HG02884 (cell line): ENCODE measurements around the gene FHOD1.
A peak's percentile ranks its signal among the peaks of the same experiment; 100 is the strongest.

Experiments used
- ATAC-seq: cut with Tn5 transposase; IDR thresholded peaks from one replicate; pipeline ENCODE4 v1.9.1; 2021; ENCODE audit warnings: mild to moderate bottlenecking, moderate library complexity; ENCODE audit not compliant: unreplicated experiment

Gene FHOD1

GRCh38 chr16:67252609-67253497 is 5.6 kb upstream of the FHOD1 start:
- ATAC-seq = no peak

DNA sequence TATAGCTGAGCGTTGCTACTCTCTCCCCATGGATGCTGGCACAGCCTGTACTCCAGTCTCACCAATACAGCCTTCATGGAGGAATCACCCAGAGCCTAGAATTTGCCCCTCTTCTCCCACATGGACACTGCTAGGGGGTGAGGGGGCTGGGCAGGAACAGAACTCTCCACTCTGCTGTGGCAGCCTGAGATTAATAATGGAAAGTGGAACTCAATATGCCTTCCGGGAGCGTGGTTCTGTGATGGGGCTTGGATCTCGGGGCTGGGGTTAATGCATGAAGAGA is 2.7 kb upstream of the FHOD1 start:
- no peak for ATAC-seq

- no peak for ATAC-seq
Observed at GRCh38 chr16:67249178-67250044, 2.1 kb upstream of the FHOD1 start.

DNA sequence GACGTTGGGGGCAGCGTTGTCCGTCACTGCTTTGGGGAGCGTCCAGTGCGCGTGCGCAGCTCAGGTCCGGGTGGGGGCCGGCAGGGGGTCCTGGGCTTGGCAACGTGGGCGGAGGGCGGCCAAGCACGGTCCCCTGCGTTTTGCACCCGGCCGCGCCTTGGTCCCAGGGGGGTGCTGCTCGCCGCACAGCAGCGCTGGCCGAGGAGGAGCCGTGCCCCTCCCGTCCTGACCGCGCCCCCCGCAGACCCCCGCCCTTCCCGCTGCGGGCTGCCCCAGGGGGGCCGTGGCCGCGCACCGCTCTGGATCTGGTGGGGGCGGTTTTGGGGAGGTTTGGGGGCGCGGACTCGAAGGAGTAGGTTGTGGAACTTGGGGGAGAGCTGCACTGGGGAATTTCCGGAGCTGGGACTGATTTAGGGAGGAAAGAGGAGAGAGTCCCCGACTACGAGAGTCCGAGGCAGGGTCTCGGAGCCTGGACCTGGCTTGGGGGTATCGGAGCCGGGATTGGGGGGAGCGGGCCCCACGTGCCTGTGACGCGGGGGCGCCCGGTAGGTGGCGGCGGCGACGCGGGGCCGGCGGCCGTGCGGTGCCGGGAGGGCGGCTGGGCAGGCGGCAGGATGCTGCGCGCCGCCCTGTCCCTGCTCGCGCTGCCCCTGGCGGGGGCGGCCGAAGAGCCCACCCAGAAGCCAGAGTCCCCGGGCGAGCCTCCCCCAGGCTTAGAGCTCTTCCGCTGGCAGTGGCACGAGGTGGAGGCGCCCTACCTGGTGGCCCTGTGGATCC is 1.3 kb upstream of the FHOD1 start, which contains the start of gene SLC9A5:
Gene SLC9A5 (plus strand): TSS at position 579 of the 777 bp plus-strand sequence. CDS start 36 bp downstream, at position 615.
- ATAC-seq = no peak

GRCh38 chr16:67248073-67248400 is 756 bp upstream of the FHOD1 start:
- ATAC-seq = no peak

GRCh38 chr16:67246756-67247191 is 507 bp downstream of the FHOD1 start:
- peak; percentile 6 for ATAC-seq

DNA sequence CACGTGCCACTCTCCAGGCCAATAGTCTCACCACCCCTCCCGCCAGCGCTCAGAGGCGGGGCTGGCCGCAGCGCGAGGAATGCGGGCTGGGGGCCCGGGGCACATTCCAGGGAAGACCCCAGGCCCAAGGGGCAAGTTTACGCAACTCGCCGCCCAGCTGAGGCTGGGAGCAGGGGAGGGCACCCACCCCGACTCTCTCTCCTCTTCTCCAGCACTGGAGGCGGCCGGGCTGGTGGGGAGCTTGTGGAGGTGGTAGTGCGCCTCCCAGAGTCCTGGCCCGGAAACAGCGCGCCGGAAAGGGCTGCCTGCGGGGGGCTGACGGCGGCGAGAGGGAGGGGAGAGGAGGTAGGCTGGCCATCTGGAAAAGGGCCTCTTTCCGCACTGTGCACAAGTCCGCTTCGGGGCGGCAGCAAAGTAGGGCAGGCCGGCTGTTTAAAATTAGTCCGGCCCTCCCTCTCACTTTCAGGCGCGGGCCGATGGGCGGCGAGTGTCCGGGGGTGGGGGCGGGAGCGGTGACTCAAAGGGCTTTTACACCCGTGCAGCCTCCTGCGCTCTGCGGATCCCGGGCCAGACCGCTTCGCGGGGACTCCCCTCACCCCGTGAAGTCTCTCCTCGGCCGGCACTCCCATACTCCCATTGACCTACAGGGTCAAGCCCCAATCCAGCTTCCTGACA is 1.1 kb downstream of the FHOD1 start:
- ATAC-seq = peak; percentile 21

DNA sequence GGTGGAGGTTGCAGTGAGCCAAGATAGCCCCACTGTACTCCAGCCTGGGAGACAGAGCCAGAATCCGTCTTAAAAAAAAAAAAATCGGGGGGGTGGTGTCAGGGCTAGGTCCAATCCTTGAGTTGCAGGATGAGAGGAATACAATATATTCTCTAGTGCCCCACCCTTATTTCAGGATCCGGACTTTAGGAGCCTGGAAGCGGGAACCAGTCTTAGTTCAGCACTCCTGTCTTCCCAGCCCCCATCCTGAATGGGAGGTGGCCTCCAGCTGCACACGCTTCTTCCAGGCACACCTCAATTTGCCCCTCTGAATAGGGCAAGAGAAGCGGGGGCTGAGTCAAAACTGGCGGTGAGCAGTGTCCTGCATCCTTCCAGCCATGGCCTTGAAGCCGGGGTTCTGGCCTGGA is 1.6 kb downstream of the FHOD1 start:
- ATAC-seq = no peak

- no peak for ATAC-seq
Observed at GRCh38 chr16:67245186-67245585, 2.1 kb downstream of the FHOD1 start.

- peak; percentile 47 for ATAC-seq
Observed at GRCh38 chr16:67244387-67245185, 2.7 kb downstream of the FHOD1 start.

DNA sequence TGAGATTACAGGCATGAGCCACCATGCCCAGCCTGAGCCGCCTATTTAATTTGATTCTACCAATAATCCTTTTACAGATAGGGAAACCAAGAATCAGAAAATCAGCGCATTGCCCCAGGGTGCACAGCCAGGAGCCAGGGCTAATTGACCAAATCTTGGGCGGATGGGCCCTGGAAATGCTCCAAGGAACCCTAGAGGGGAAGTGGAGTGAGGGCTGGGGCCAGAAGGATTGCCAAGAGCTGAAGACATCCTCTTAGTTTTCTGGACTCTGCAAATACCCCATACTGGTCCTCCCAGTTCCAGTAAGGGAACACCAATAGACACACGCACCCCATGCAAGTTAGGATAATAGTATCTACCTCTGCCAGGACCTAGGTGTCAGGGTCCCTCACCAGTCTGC is 3.8 kb downstream of the FHOD1 start:
- no peak for ATAC-seq

GRCh38 chr16:67242138-67242730 is 5.0 kb downstream of the FHOD1 start:
- no peak for ATAC-seq

DNA sequence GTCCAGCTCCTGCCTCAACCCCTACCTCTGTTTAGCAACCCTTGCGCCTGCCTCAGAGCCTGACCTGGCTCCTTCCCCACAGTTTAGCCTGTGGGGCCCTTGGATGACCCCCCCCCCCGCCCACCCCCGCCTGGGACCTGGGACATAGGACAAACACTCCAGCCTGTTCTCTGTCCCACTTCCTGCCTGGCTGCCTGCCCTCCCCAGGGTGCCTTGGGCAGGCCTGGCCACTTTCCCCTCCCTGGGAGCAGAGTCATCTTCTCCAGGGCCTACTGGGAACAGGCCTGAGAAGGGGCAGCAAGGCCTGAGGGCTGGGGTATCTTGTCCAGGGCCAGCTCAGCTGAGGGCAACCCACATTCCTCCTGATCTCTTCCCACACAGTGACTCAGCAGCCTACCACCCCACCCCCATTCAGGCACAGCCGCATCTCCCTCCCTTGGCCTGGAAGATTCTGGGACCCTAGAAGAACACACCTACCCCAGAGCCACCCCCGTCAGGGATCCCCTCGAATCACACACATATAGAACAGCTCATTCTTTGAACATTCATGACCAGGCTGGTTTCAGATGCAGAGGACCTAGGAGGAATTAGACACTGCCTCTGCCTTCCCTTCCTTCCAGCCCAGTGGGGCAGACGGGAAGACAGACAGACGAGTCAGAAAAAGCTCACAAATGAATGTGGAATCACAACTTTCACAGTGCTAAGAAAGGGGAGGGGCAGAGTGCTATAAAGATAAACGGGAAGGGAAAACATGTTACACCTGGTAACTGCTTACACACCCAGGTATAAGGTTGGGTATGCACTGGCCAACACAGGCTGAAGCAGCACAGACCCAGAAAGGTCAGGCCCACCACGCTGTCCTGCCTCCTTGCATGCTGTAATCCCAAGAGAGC is 6.0 kb downstream of the FHOD1 start:
- ATAC-seq = no peak

GRCh38 chr16:67240506-67240905 is 6.8 kb downstream of the FHOD1 start:
- no peak for ATAC-seq

GRCh38 chr16:67238806-67239470 is 8.3 kb downstream of the FHOD1 start:
- ATAC-seq = no peak

GRCh38 chr16:67238278-67238575 is 9.1 kb downstream of the FHOD1 start:
- ATAC-seq = no peak

GRCh38 chr16:67237396-67238277 is 9.6 kb downstream of the FHOD1 start:
- ATAC-seq = no peak
